HEK293 (cell line): Measurements from ENCODE around the gene BRF1.

ENCODE experiments used
- CTCF ChIA-PET: fragments of 350-600 bp; formaldehyde crosslinking; extraction: SDS; loops from one replicate; lab custom pipeline; 2021; ENCODE audit warnings: antibody characterized with exemption; lab: Yijun Ruan, JAX
- POLR2A ChIA-PET: fragments of 300-600 bp; formaldehyde crosslinking; extraction: SDS; loops from one replicate; lab custom pipeline; 2020; ENCODE audit warnings: antibody characterized with exemption, inconsistent platforms; lab: Yijun Ruan, JAX
- H3K27ac ChIP-seq: fragments of 200-500 bp; sonication (Bioruptor generic); 2 replicates; pipeline ENCODE4 v1.5.1; 2014; ENCODE audit warnings: low read depth, low read length, control low read depth, inconsistent platforms; ENCODE audit errors: extremely low read depth
- H3K36me3 ChIP-seq, 2 experiments: fragments of 200-500 bp in 1 of 2; sonication (Bioruptor generic) in 1 of 2; 1 replicate in 1 of 2; 2 replicates in 1 of 2; pipeline ENCODE4 v1.5.1; 2014 to 2017; ENCODE audit warnings: inconsistent platforms in 2 of 2, low read length in 2 of 2; ENCODE audit not compliant: control insufficient read depth in 2 of 2, insufficient read depth in 1 of 2
- H3K4me1 ChIP-seq: fragments of 200-500 bp; sonication (Bioruptor generic); 2 replicates; pipeline ENCODE4 v1.5.1; 2014; ENCODE audit warnings: mild to moderate bottlenecking, low read length, inconsistent platforms; ENCODE audit not compliant: control insufficient read depth, insufficient read depth
- H3K4me3 ChIP-seq: 2 replicates; pipeline ENCODE4 v1.5.1; 2011; ENCODE audit warnings: low read depth, mild to moderate bottlenecking, control low read depth, low read length, moderate library complexity
- H3K9me3 ChIP-seq: fragments of 200-500 bp; sonication (Bioruptor generic); 2 replicates; pipeline ENCODE4 v1.5.1; 2014; ENCODE audit warnings: low read depth, low read length, inconsistent platforms; ENCODE audit not compliant: control insufficient read depth, insufficient read depth
- BCL6B ChIP-seq: fragments of 450-650 bp; formaldehyde crosslinking; IDR thresholded peaks from 2 replicates; pipeline ENCODE4 v1.5.1; 2017; ENCODE audit warnings: missing biosample characterization, missing genetic modification characterization
- EGR2 ChIP-seq: fragments of 450-650 bp; formaldehyde crosslinking; IDR thresholded peaks from 2 replicates; pipeline ENCODE4 v1.5.1; 2016; ENCODE audit warnings: low read depth, missing biosample characterization, missing genetic modification characterization
- GLIS2 ChIP-seq: fragments of 450-650 bp; formaldehyde crosslinking; IDR thresholded peaks from 2 replicates; pipeline ENCODE4 v1.5.1; 2016; ENCODE audit warnings: missing biosample characterization, missing genetic modification characterization
- IKZF3 ChIP-seq: fragments of 450-650 bp; IDR thresholded peaks from 2 replicates; pipeline ENCODE4 v1.5.0; 2018; ENCODE audit warnings: missing biosample characterization, mild to moderate bottlenecking, missing genetic modification characterization, moderate library complexity
- REST ChIP-seq: fragments of 450-650 bp; formaldehyde crosslinking; IDR thresholded peaks from 2 replicates; pipeline ENCODE4 v1.5.1; 2016; ENCODE audit warnings: missing biosample characterization, missing genetic modification characterization
- SALL2 ChIP-seq: fragments of 450-650 bp; formaldehyde crosslinking; IDR thresholded peaks from 2 replicates; pipeline ENCODE4 v1.5.0; 2017; ENCODE audit warnings: missing biosample characterization, mild to moderate bottlenecking, missing genetic modification characterization, borderline replicate concordance
- SCRT1 ChIP-seq: fragments of 450-650 bp; formaldehyde crosslinking; IDR thresholded peaks from 2 replicates; pipeline ENCODE4 v1.5.1; 2016; ENCODE audit warnings: missing biosample characterization, missing genetic modification characterization, borderline replicate concordance
- SCRT2 ChIP-seq: fragments of 450-650 bp; formaldehyde crosslinking; IDR thresholded peaks from 2 replicates; pipeline ENCODE4 v1.5.1; 2016; ENCODE audit warnings: missing biosample characterization, missing genetic modification characterization
- ZNF174 ChIP-seq: fragments of 450-650 bp; formaldehyde crosslinking; IDR thresholded peaks from 2 replicates; pipeline ENCODE4 v1.5.0; 2017; ENCODE audit warnings: missing biosample characterization, mild to moderate bottlenecking, missing genetic modification characterization
- ZNF18 ChIP-seq: fragments of 450-650 bp; formaldehyde crosslinking; IDR thresholded peaks from 2 replicates; pipeline ENCODE4 v1.5.1; 2016; ENCODE audit warnings: missing biosample characterization, missing genetic modification characterization
- ZNF23 ChIP-seq: fragments of 450-650 bp; formaldehyde crosslinking; IDR thresholded peaks from 2 replicates; pipeline ENCODE4 v1.5.1; 2016; ENCODE audit warnings: missing biosample characterization, missing genetic modification characterization, borderline replicate concordance
- ZNF302 ChIP-seq: fragments of 450-650 bp; formaldehyde crosslinking; IDR thresholded peaks from 2 replicates; pipeline ENCODE4 v1.5.1; 2016; ENCODE audit warnings: missing biosample characterization, missing genetic modification characterization, low read depth
- ZNF37A ChIP-seq: fragments of 450-650 bp; IDR thresholded peaks from 2 replicates; pipeline ENCODE4 v1.5.1; 2018; ENCODE audit warnings: missing biosample characterization, missing genetic modification characterization
- ZNF433 ChIP-seq: fragments of 450-650 bp; formaldehyde crosslinking; IDR thresholded peaks from 2 replicates; pipeline ENCODE4 v1.5.1; 2016; ENCODE audit warnings: missing biosample characterization, missing genetic modification characterization, low read depth
- ZNF658 ChIP-seq: fragments of 450-650 bp; formaldehyde crosslinking; IDR thresholded peaks from 2 replicates; pipeline ENCODE4; 2016; ENCODE audit warnings: missing biosample characterization, missing genetic modification characterization
- ZNF664 ChIP-seq: fragments of 450-650 bp; formaldehyde crosslinking; IDR thresholded peaks from 2 replicates; pipeline ENCODE4 v1.5.1; 2016; ENCODE audit warnings: missing biosample characterization, missing genetic modification characterization
- ZNF768 ChIP-seq: fragments of 450-650 bp; formaldehyde crosslinking; IDR thresholded peaks from 2 replicates; pipeline ENCODE4 v1.5.1; 2018; ENCODE audit warnings: missing biosample characterization, mild to moderate bottlenecking, missing genetic modification characterization
- ZNF785 ChIP-seq: fragments of 450-650 bp; formaldehyde crosslinking; IDR thresholded peaks from 2 replicates; pipeline ENCODE4 v1.5.1; 2016; ENCODE audit warnings: missing biosample characterization, missing genetic modification characterization
- ZSCAN30 ChIP-seq: fragments of 450-650 bp; IDR thresholded peaks from 2 replicates; pipeline ENCODE4 v1.5.1; 2018; ENCODE audit warnings: missing biosample characterization, mild to moderate bottlenecking, missing genetic modification characterization, moderate library complexity

Gene BRF1

GRCh38 chr14:105219043-105219612 is 81.7 kb downstream of the BRF1 start:
- Histone ChIP-seq H3K4me1 (no peaks in the 10 kb centered on the region), H3K27ac (no peak overlapping the region), H3K4me3 (no peak overlapping the region), H3K36me3 (peaks cover 3 to 82% of the 10 kb centered on the region in 2 experiments; a peak in 2 of 3 replicates), H3K9me3 (no peaks in the 10 kb centered on the region)
- CTCF ChIA-PET, result interaction anchor here (1.0 kb wide), 2 partner anchors 16 to 18 kb away, joined by 5 read pairs; no protein-coding TSS in a partner anchor
- TF ChIP-seq ZNF23 (tag by site-specific recombination), result no peak
- TF ChIP-seq SCRT1 (tag by site-specific recombination), result peak; percentile 56; the same call in 1 of the 2 replicates
- TF ChIP-seq SALL2, result no peak
- TF ChIP-seq ZNF174 (tag by site-specific recombination), result no peak
- peak; percentile 85 for TF ChIP-seq SCRT2
- no peak for TF ChIP-seq ZNF658
- TF ChIP-seq ZSCAN30, result no peak
- no peak for TF ChIP-seq IKZF3 (tag by site-specific recombination)
- POLR2A ChIA-PET, result no interaction called here

- ChIA-PET CTCF (interaction anchor here (1.0 kb wide), 1 partner anchor 15 kb away, joined by 5 read pairs; no protein-coding TSS in a partner anchor), POLR2A (no interaction called here)
- Histone ChIP-seq H3K36me3 (peaks cover 0 to 80% of the 10 kb centered on the region in 2 experiments; a peak in 1 of 3 replicates), H3K4me3 (no peak overlapping the region), H3K4me1 (no peaks in the 10 kb centered on the region), H3K9me3 (no peaks in the 10 kb centered on the region), H3K27ac (no peak overlapping the region)
- no peak for TF ChIP-seq ZNF302 (tag by site-specific recombination)
- TF ChIP-seq ZNF664 (tag by site-specific recombination), result no peak
- TF ChIP-seq ZNF433 (tag by site-specific recombination), result no peak
- TF ChIP-seq ZSCAN30, result no peak
- TF ChIP-seq ZNF37A (tag by site-specific recombination), result no peak
- TF ChIP-seq EGR2 (tag by site-specific recombination), result no peak
- no peak for TF ChIP-seq ZNF18 (tag by site-specific recombination)
- TF ChIP-seq BCL6B (tag by site-specific recombination), result no peak
- no peak for TF ChIP-seq ZNF768 (tag by site-specific recombination)
Measured at GRCh38 chr14:105218611-105219010, 82.2 kb downstream of the BRF1 start.

GRCh38 chr14:105217774-105218173 is 83.0 kb downstream of the BRF1 start:
- Histone ChIP-seq H3K9me3 (no peaks in the 10 kb centered on the region), H3K27ac (no peak overlapping the region)
- TF ChIP-seq SCRT2 (peak; percentile 74), GLIS2 (no peak), ZNF785 (no peak), REST (no peak)
- TF ChIP-seq, all 188 proteins: peak for 1
- Histone ChIP-seq H3K4me3 (no peak overlapping the region), H3K4me1 (no peaks in the 10 kb centered on the region), H3K36me3 (peaks cover 0 to 82% of the 10 kb centered on the region in 2 experiments; a peak in 1 of 3 replicates)
- POLR2A ChIA-PET, result no interaction called here
- CTCF ChIA-PET, result no interaction called here
